ENCODE data around the gene RBM39.
A peak's percentile ranks its signal among the peaks of the same experiment; 100 is the strongest.
"Not testable (repeated sequence)": the region's sequence is repeated elsewhere in the genome, so short reads cannot be mapped to it uniquely, and the experiment has no call there.

Gene RBM39

DNA sequence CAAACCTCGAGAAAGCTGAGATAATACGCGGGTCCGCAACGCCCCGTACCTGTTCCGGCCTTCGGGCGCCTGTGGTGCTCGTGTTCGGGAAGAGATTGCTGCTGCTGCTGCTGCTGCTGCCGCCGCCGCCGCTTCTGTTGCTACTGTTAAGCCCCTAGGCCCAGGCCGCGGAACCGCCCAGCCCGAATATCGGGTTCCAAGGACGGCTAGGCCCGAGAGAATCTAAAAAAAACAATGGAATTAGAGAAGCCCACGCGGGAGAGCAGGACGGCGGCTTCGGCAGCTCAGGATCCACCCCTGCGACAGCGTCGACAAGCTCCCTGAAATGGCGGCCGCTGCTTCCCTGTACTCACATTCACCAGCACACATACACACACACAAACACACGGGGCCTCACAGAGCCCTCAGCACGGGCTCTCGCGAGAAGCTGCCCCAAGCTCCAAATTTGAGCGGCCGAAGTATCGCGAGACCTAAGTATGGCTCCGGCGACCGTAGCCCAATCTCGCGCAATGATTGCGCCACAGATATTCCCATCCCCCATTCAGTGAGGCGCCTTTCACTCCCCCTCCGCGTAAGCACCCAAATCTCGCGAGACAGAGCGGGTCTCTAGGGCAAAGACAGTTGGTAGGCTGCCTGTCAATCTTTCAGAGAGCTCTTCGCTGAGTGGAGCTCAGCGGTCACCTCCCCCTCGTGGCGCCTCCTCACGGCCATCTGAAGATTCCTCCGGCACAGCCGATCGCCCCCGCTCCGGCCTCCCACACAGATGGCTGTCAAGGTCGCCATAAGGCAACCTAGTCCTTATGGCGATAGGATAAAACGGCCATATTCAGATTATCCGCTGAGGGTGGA, at the start of gene RBM39:
Gene RBM39, minus strand, starts transcription at position 369 of the 849 bp plus-strand sequence. CDS start 1,386 bp downstream, outside the sequence.
- DNase-seq, result peak; percentile 100

DNA sequence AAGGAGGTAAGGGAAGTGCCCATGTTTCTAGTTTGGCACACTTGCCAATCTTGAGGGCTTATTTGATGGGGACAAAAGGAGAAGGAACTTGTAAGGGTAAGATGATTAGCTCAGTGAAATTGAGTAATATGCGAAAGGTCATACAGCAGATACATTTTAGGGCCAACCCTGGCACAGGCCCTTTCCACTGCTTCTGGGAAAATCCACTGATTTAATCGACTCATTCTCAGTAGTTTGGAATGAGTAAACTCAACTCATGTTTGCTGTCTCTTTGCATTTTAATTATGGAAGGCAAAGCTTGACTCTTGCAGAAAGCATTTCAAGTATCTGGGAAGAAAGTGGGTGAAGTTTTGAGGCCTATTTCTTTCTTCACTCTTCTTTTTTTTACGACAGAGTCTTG, 49.8 kb upstream of the RBM39 start:
- no peak for DNase-seq

DNA sequence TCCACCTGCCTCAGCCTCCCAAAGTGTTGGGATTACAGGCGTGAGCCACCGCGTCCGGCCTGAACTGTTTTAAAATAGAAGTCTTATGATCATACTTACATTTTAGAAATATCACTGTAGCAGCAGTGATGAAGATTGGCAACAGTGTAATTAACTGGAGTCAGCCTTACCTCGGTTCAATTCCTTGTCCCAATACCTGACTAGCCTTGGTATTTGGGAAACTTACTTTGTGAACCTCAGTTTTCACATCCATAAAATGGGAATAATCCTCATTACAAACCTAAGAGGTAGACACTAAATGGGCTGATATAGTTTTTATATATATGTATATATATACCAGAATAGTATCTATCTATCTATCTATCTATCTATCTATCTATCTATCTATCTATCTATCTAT, 49.0 kb upstream of the RBM39 start:
- no peak for DNase-seq

DNA sequence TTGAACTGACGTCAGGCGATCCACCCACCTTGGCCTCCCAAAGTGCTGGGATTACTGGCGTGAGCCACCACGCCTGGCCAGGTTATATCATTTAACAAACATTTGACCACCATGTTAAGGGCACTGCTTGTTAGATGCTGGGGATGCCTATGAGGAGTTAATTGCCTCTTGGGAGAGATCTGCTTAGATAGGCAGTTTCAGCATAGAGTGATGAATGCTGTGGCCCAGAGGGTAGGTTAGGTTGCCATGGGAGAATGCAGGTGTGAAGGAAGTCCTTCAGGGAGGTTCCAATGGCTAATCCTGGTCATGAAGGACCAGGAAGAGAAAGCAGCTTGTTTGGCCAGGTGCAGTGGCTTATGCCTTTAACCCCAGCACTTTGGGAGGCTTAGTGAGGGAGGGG, 46.7 kb upstream of the RBM39 start:
- no peak for DNase-seq

DNA sequence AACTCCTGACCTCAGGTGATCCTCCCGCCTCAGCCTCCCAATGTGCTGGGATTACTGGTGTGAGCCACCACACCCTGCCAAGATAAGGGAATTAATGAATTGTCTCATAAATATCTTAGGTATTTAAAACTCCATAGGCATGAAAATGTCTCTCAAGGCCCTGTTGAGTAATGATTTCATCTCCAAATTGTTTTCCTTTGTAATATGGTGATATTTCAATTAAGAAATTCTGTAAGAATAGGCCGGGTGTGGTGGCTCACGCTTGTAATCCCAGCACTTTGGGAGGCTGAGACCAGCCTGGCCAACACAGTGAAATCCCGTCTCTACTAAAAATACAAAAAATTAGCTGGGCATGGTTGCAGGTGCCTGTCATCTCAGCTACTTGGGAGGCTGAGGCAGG, 43.5 kb upstream of the RBM39 start:
- DNase-seq, result not testable (repeated sequence)

DNA sequence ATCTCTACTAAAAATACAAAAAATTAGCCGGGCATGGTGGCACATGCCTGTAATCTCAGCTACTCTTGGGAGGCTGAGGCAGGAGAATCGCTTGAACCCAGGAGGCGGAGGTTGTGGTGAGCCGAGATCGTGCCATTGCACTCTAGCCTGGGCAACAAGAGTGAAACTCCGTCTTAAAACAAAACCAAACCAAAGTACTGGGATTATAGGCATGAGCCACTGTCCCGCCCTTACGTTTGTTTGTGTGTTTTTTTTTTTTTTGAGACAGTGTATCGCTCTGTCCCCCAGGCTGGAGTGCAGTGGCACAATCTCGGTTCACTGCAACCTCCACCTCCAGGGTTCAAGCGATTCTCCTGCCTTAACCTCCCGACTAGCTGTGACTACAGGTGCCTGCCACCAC, 41.8 kb upstream of the RBM39 start:
- DNase-seq, result not testable (repeated sequence)

DNA sequence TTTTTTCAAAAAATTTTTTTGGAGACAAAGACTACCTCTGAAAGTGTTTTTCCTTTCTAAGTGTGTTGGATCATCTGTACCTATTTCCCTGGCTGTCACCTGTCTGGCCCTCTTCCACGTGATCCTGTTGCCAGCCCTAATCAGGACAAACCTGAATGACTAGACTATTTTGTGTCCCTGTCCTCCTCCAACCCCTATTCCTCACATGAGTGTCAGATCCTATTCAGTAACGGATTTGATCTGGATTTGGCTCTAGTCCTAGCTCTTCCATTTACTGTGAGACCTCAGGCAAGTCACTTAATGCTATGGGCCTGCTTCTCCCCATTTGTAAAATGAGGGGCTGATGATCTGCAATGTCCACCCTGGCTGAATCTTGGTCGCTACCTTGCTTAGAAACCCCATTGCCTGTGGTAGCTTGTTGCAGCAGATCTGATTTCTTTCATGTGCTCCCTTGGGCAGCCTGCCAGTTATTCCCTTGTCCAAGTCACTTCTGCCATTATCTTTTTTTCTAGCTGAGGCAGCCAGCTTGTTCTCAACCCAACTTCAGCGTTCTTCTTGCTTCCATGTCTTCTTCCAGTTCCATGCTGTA, 34.5 kb upstream of the RBM39 start:
- DNase-seq, result no peak

DNA sequence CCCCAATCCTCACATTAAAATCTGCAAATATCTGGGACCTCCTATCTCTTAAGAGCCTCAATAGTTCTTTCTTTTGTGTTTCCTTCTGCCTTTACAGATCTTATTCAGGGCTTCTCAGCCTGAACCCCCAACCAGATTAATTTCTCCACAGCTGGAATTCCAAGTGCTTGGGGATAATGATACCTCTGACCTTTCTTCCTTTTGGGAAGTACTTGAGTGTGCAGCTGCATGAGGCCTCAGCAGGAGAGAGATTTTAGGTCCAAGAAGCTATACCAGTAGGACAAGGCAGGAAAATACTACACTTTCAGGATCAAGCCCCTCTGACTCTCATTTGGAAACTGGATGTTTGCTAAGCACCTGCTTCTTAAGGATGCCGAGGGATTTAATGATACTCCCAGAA, 32.3 kb upstream of the RBM39 start:
- DNase-seq, result no peak

DNA sequence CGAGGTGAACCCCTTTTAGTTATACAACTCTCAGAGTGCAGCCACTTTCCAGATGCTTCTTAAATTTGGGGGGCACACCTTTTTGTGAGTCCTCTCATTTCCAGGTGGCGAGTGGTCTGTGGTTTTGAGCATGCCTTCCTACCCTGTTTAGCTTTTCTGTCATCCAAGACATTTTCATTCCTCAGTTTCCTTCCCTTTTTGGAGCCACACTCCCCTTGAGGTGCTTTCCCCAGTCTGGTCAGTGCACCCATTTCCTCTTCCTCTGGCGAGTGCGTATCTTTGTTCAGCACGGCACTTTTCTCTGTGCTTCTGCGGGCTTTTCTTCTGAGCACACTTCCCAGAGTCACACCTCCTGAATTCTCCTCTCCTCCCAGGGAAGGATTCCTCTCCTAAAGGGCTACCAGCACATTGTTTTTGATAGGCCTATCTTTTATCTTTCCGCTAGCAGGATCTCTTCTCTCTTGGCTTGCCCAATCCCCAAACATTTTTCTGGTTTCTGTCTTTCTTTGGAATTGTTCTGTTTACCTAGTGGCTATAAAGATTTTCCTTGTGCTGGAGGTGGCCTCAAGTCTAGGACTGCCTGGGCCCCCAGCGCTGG, 31.2 kb upstream of the RBM39 start:
- peak; percentile 71 for DNase-seq

DNA sequence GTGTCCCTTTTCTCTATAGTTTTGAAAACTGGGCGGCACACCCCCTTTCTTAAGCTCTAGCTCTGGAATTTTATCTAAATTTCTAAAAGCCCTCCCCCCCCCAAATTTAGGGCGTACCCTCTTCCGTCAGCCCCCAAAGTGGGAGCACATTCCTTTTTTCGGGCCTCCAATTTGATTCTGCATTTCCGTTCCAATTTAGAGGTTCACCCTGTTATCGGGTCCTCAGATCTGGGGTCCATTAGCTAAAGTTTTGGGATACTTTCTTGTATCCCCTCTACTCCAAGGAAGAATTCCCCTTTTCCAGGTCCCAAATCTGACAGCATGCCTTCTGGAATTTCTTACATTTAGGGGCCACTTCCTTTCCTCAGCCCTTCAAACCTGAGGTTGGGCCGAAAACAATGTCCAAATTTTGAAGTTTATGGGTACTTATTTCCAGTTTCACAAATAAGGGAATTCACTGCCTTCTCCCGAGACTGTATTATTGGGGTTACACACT, 30.6 kb upstream of the RBM39 start:
- DNase-seq, result no peak

DNA sequence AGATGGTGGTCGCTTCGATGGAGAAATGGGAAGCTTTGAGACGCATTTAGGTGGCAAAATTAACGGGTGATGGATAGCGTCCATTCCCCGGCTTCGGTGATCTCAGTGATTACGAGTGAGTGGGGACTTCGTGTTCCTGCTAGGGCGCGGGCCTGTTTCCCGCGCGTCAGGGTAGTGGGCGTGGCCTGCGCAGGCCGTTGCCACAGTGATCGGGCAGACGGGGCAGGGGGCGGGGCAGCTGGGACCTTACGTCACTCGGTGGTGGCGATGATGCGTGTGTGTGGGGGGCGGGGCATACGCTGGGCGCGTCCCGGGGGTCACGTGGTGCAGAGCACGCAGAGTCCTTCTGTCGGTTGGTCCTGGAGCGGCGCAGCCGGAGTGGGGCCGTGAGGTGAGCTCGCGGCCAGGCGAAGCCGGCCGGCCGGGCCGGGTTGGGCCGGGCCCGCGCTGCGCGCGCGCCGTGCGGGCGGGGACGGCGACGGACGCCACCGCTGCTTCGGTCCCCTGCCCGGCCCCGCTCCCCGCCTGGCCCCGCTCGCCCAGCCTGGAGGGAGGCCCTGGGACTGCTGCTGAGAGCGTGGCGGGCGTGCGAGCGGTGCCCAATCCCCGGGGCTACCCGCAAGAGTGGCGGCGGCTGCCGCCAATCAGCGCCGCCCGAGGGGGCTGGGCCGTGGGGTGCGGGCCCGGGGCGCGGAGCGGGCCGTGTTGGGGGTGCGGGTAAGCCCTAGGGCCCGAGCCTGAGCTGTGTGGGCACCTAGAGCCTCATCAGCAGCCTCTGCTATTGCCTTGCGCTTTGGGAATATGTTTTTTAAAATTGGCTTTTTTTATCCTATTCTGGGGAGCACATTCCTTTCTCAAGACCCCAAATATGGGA, 29.9 kb upstream of the RBM39 start, which contains the start of gene PHF20:
Gene PHF20, plus strand, starts transcription at position 327 of the 874 bp plus-strand sequence. CDS start 29,508 bp downstream, outside the sequence.
- DNase-seq, result peak; percentile 100

DNA sequence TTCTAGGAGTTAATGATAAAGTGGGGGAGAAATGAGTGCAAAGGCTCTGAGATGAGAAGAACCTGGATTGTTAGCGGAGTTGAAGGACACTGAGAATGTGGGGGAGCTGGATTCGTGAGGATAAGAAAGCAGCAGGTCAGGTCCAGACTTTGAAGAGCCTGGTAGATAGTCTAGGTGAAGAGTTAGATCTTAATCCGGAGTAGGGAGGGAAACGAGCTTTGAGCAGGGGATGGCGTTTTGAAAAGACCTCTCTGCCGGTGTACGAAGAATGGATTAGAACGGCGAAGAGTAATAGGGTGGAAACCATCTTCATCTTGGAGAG, 29.3 kb upstream of the RBM39 start:
- DNase-seq, result no peak

DNA sequence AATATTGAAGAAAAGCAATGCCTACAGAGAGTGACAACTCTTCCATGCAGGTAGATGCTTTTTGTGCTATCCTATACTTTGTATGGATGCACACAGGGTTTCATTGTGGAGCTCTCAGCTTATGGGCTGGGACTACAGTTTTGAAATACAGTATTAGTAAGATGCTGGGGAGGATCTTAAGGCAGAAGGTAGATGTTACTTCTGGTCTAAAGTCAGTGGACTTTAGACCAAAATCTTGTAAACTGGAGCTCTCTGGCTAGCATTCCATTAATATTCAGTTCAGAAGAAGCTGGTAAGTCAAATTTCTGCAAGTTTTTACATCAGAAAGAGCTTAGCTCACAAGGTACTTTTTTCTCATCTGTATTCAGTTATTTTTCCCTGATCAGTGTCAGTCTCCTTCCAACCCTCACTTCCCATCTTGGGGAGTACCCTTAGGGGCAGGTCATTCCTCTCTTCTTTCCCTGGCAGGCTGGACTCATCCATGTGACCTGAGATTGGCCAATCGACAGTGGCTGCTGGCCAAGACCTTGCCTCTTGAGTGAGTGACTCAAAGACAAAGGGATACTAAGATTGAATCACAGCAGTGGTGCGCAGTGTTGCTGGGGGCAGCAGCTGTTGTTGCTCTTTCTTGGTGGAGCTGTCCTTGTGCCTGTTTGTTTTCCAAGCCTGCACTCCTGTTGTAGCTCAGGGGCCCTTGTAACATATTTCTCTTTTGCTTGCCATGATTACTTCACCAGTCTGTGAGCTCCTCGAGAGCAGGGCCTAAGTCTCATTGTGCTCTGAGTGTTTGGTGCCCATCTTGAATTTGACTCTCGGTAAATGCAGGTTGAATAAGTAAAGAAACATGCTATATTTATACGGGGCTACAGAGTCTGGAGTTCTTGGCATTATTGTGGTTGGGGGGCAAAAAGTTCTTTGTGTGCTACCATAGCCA, 26.9 kb upstream of the RBM39 start:
- DNase-seq, result peak; percentile 56

DNA sequence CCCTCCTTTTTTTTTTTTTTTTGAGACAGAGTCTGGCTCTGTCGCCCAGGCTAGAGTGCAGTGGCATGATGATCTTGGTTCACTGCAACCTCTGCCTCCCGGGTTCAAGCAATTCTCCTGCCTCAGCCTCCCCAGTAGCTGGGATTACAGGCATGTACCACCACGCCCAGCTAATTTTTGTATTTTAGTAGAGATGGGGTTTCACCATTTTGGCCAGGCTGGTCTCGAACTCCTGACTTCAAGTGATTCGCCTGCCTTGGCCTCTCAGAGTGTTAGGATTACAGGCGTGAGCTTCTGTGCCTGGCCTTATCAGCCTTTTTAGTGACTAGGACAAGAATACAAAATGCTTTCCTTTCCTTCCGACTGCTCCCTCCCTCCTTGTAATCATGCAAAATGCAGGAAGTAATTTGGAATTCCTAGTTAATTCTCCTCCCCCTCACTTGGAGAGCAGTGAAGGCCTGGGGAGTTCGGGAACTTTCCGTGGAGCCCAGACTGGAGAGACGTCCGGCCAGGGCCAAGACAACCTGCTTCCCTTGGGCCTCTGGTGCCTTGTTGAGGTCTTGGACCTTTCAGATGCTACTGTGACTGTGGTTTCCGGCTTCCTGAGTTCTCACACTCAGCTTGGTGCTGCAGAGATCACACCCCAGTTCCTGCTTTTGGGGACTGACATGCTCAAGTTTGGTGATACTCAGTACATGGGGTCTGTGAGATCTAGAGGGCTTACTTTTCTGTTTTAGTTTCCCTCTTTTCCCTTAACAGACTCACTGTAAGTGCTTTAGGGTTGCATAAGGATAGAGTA, 25.8 kb upstream of the RBM39 start:
- DNase-seq, result peak; percentile 84

DNA sequence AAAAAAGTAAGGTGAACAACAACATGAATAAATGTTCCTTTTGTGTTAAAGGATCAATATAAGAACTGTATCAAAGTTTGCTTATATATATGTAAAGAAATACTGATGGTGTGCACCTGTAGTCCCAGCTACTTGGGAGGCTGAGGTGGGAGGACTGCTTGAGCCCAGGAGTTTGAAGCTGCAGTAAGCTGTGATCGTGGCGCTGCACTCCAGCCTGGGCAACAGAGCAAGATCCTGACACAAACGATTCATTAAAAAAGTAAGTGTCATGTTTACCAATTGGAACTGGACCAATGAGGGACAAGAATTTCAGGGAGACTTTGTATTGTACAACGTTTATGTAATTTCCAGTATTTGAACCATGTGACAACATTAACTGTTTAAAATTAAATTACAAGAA, 24.8 kb upstream of the RBM39 start:
- DNase-seq, result no peak

DNA sequence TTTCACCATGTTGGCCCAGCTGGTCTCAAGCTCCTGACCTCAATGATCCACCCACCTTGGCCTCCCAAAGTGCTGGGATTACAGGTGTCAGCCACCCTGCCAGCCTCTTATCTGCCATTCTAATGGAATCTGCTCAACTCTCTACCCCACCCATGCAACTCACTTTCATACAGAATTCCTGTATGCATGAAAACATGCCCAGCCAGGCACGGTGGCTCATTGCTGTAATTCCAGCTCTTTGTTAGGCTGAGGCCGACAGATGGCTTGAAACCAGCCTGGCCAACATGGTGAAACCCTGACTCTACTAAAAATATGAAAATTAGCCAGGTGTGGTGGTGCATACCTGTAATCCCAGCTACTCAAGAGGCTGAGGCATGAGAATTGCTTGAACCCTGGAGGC, 22.9 kb upstream of the RBM39 start:
- not testable (repeated sequence) for DNase-seq

DNA sequence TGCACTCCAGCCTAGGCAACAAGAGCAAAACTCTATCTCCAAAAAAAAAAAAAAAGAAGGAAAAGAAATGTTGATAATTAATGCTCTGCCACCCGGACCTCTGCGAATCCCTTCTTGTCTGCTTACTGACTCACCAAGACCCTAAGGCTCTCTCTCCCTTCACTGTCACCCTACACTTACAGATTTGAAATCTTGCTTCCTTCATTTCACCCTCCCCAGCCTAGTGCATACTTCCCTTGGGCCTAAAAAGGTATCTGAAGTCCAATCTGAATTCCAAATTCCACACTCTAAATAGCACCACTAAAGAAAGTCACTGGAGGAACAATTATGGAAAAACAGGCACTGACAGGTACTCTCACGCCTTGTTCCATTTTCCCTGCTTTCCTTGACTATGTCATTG, 20.4 kb upstream of the RBM39 start:
- no peak for DNase-seq

DNA sequence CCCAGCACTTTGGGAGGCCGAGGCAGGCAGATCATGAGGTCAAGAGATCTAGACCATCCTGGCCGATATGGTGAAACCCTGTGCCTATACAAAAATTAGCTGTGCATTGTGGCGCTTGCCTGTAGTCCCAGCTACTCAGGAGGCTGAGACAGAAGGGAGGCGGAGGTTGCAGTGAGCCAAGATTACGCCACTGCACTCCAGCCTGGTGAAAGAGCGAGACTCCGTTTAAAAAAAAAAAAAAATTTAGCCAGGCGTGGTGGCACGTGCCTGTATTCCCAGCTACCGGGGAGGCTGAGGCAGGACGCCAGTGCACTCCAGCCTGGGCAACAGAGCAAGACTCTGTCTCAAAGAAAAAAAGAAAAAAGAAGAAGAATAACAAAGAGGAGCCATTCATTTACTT, 19.5 kb upstream of the RBM39 start:
- not testable (repeated sequence) for DNase-seq

DNA sequence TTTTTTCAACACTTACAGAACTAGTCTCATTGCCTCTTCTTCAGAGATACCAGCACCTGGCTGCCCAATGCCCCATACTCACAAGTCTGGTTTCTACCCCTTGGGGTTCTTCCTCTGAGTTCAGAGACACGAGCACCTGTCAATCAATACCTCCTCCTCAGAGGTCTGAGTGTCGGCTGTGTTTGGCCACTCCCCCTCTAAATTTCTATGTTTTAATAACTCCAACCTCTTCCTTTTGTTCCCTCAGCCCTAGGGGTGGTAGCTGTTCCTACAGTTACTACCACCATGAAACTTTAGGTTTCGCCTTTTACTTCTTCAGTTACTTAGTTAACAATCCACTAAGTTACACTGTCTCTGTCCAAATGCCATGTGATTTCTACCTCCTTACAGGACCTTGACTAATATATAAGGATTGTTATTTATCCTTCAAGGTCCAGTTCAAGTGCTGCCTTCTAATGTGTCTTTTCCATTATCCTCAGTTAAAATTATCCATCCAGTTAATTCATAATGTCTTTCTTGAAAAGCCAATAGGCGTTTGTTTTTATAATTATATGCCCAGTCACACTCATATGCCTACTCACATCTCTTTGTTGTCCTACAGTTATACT, 15.1 kb upstream of the RBM39 start:
- DNase-seq, result no peak

DNA sequence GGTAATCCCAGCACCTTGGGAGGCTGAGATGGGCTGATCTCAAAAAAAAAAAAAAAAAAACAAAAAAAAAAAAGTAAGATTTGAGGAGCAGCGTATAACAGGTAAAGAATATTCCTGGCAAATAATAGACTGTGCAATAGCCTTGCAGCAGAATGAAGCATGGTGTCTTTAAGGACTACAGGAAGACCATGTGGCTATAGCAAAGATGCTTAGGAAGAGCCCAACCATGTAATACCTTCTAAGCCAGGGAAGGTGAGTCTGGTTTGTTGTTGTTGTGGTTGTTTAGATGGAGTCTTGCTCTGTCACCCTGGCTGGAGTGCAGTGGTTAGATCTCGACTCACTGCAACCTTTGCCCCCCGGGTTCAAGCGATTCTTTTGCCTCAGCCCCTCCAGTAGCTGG, 14.3 kb upstream of the RBM39 start:
- no peak for DNase-seq

DNA sequence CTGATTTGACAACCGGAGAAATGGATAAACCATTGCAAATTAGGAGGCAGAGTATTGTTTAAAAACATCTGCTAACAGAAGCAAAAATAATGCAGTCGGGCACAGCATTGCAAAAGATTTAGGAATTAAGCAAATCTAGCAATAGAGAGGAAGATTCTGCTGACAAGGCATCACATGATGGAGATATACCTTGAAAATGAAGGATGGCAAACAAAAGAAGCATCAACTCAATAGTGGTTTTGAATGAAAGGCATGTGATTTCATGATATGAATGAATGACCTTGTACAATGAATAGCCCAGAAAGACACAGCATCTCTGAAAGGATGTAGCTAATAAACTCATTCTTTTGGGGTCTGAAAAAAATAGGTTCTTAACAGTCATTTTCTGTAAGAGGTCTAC, 8.6 kb upstream of the RBM39 start:
- DNase-seq, result no peak

Data from CD4-positive, alpha-beta T cell treated with Interleukin-12 subunit alpha and Interleukin-12 subunit beta, for 1 hour (primary cell).